Central memory CD4-positive, alpha-beta T cell (primary cell): ENCODE results near the gene INSRR.

Source experiments
- DNase-seq: peaks from one replicate; pipeline ENCODE4 v3.0.0; 2022

INSRR gene

DNA sequence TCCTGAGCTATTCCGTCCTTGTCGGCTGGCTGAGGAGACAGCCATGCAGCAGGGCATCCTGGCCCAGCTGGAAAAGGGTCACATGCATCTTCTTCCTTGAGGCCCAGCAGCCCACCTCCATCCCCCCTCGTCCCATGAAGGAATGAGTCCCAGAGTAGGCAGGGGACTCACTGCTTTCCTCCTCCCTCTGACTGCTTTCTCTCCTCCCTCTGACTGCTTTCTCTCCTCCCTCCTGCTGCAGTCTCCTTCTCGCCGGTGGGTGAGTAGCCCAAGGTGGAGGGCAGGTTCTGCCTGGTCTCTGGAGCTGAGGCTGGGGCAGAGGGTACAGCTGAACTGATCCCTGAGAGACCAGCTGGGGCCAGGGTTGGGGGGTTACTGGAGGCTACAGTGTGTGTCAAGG is 15.2 kb upstream of the INSRR start:
- no peak for DNase-seq

DNA sequence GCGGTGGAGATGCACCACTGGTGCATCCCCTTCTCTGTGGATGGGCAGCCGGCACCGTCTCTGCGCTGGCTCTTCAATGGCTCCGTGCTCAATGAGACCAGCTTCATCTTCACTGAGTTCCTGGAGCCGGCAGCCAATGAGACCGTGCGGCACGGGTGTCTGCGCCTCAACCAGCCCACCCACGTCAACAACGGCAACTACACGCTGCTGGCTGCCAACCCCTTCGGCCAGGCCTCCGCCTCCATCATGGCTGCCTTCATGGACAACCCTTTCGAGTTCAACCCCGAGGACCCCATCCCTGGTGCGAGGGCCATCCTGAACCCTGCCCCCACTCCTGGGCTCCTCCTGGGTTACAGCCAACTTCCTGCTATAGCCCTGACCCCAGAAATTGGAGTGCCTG is 14.7 kb upstream of the INSRR start:
- no peak for DNase-seq

DNA sequence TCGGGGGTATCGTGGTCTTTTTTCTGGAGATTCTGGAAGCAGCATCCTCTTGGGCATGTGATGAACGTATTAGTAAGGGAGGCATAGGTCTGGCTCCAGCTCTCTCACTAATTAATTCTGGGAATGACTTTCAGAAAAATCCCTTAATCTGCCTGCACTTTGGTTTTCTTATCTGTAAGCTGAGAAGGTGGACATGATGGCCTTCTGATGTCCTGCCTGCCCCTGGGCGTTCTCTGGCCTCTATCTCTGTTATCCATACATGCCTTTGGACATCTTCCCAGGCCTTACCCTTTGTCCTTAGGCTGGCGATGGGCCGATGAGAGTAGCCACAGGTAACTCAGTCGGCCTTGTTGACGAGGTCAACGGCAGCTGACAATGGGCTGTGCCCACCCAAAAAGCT is 10.5 kb upstream of the INSRR start:
- DNase-seq = no peak

DNA sequence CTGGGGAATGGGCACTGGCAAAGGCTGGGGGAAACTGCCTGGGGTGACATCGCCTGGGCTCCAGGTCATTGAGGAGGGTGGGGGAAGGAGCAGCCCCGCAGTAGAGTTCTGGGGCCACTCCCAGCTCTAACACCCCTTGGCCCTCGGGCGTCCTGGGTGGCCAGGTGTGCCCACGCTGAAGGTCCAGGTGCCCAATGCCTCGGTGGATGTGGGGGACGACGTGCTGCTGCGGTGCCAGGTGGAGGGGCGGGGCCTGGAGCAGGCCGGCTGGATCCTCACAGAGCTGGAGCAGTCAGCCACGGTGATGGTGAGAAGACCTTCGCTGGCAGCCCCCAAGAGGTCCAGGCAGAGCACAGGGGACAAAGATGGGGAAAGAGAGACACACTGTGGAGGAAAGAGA is 9.4 kb upstream of the INSRR start:
- DNase-seq = no peak

DNA sequence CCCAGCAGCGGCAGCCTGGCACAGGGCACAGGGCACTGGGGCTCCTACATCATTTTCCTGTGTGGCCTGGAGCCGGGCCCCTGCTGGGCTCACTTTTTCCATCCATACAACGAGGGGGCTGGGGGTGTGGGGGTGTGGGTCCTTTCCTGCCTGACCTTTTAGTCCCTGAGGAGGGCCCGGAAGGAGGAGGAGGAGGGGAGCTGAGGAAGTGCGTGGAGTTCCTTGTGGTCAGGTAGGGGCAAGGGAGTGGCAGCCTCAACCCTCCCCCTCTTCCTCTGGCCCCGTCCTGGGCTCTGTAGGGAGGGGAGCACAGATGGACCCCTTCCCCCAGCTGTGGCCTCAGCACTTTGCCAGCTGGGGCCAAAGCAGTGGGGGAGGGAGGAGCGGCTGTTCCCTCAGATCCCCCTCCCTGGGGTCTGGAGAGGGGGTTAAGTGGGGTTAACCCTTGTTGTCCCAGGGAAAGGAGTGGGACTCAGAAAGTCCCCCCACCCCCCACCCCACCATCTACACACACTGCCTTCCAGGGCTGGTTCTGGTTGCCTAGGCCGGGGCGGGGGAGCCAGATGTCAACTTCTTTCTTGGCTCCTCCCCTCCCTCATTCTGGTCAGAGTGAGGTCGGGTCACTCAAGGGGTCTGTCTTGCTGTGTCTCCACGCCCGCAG is 7.5 kb upstream of the INSRR start:
- DNase-seq = no peak

DNA sequence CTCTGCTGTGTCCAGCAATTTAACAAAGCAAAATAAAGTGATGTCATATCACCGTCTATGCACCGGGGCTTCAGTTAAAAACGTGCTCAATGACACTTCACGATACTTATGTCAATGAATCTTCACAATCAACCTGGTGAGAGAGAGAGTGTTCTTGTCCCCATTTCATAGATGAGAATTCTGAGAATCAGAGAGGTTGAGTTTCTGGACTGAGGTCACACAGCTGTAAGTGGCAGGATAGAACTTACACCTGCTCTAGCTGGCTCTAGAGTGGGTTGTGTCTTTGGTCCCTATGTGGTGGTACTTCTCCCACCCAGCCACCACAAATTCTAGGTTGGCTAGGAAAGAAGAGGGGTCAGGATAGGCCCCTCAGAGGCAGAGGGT is 6.9 kb upstream of the INSRR start:
- no peak for DNase-seq

DNA sequence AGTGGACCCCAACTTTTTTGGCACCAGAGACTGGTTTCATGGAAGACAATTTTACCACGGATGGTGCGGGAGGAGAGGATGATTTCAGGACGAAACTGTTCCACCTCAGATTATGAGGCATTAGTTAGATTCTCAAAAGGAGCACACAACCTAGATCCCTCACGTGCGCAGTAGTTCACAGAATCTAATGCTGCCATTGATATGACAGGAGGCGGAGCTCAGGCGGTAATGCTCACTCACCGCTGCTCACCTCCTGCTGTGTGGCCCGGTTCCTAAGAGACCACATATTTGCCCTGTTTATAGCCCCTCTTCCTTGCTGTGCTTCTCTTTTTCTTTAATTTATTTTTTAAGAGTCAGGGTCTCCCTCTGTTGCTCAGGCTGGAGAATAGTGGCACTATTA is 6.3 kb upstream of the INSRR start:
- no peak for DNase-seq

DNA sequence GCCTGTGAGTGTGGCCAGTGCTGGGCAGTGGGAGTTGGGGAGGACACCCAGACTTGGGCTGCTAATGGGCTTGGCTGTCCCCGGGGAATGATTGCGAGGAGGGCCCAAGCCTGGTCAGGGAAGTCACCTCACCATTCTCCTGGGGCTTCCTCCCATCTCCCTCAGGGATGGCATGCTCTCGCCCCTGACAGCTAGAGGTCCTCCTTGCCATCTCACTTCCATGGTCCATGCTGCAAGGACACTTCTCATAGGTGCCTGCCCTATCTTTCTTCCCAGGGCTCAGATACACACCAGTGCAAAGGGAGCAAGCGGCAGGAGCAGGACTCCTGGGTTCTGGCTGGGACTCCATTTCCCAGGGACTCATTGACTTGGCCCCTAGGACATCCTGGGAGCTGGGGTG is 5.9 kb upstream of the INSRR start:
- DNase-seq = no peak

DNA sequence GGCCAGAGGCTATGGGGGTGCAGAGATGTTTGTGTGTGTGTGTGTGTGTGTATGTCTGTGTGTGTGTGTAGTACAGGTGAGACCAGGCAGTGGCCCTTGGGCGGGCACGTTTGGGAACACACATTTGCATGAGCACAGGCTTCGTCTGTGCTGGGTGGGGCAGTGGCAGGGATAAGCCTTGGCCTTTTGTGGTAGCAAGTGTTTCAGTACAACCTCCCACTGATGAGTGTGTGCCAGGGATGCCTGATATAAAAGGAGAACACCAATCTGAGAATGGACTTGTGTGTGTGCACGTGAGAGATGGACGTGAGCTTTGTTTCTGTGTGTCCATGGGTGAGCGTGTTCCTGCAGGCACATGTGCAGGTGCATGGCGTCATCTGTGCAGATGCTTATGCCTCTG is 4.7 kb upstream of the INSRR start:
- no peak for DNase-seq

DNA sequence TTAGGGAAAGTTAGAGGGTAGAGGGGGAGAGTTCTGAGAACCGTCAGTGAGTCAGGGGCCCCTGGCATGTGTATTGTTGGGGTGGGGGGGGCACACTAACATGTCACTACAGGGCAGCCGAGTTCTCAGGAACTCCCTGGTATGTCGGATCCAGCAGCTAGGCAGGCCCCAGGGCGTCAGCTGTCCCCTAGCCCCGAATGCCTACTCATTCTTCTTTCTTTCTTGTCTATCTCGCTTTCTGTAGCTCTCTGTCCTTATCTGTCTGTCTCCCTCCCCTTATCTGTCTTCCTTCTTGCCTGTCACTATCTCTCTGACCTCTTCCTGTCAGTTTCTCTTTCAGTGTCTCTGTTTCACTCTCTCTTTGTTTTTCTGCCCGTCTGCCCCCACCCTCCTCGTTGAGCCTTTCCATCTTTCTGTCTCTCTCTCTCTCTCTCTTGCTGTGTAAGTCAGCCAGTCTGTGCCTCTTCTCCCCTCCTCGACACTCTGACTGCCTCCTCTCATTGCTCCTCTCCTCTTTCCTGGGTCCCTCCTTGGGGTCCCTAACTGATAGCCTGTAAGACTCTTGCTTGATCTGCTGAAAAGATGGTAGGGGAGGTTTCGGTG is 4.2 kb upstream of the INSRR start:
- no peak for DNase-seq

DNA sequence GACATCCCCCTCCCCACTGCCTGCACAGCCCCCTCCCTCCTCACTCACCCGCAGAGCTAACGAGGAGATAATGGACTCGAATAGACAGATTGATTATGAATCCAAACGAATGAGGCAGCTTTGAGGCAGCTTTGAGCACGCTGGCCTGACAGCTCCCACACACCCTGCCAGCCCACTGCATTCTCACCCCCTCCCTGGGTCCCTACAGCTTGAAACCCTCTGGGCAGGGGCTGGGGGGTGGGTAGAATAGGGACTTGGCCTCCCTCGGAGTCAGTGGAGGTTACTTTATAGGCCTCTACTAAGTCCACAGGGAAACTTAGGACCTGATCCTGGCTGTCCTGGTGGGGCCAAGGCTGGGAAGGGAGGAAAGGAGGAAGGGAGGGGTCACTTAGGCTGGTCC is 3.7 kb upstream of the INSRR start:
- DNase-seq = no peak

DNA sequence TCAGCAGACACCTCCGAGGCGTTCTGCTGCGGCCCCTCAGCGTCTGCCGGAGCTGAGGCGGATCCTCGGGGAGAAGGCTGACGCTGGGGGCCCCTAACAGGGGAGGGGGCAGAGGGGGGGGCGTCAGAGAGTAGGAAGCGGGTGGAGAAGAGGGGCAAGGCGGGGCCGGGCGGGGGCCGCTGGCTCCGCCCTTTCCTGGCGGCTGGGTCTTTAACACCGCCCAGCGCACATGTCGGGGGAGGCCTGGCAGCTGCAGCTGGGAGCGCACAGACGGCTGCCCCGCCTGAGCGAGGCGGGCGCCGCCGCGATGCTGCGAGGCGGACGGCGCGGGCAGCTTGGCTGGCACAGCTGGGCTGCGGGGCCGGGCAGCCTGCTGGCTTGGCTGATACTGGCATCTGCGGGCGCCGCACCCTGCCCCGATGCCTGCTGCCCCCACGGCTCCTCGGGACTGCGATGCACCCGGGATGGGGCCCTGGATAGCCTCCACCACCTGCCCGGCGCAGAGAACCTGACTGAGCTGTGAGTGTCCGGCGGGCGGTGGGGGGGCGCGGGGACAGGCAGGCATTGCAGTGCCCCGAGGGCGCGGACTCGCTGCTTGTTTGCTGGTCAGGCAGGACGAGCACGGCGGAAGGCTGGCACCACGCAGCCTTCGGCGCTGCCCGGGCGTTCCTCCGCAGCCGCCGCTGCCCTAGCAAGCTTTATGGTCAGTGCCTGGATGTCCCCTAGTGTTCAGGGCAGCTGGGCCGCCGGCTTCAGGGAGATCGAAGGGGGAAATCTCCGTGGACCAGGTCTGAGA is 1.9 kb upstream of the INSRR start, which contains the start of gene NTRK1:
NTRK1 (plus strand) TSS at position 238 of the 796 bp plus-strand sequence; CDS start at position 308, 70 bp downstream.
- DNase-seq = peak; percentile 39

DNA sequence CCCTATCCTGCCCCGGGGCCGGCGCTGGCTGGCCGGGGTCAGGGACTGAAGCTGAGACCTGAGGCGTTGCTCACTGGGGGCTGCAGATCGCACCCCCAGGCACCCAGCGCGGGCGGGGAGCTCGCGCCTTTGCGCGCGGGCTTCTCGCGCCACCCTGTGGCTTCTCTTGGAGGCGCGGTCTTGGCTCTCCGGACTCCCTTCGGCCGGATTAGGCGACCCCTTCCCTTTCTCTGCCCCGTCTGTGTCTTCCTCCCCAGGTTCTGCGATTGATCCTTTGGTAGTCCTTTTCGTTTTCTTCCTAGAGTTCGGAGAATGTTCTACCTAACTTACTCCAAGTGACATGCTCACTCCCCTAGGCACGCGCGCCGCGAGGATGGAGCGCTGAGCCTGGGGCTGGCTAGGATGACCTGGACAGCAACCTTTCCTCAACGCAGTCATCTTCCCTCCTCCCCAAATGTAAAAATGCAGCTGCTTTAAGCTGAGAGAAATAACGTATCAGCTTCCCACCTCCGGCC is 1.3 kb upstream of the INSRR start:
- DNase-seq = peak; percentile 38

DNA sequence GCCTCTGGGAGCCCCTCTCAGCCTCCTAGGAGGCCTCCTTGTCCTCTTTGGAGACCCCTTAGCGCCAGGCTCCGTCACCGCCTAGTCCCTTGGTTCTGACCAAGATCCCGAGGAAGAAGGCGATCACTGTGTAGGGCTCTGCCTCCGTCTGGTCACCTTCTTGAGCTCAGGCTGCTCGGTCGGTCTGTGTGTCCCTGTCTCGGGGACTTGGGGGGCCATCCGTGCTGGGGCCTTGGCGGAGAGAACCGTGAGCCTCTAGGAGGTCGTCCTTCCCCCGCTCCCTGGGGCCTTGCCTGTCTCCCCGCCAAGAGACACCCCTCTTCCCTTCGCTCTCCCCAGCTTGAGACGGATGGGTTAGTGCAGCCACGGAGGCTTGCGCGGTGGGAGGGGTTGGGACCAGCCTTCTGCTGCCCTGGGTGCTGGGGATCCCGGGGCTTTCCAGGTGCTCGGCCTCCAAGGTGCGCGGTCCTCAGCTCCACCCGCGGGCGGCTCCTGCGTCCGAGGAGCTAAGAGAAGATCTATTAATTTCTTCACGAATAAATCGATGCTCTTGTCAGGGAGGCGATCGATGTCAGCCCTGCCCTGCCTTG is 701 bp upstream of the INSRR start:
- DNase-seq = peak; percentile 5

DNA sequence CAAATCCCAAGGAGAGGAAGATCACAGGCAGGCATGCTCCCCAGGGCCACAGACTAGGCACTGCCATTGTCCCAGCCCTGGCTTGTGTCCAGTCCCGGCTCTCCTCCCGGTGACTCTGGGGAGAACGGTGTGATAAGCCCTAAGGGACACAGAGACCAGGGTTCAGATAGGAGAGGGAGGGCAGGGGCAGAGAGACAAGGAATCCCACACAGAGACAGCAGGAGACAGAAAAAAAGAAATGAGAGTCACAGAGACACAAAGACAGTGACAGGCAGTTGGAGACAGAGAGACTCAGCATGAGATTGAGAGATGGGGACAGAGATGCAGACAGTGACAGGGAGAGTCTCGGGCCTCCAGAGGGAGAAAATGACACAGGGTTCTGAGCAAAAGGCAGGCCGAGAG is 361 bp downstream of the INSRR start:
- DNase-seq = no peak

DNA sequence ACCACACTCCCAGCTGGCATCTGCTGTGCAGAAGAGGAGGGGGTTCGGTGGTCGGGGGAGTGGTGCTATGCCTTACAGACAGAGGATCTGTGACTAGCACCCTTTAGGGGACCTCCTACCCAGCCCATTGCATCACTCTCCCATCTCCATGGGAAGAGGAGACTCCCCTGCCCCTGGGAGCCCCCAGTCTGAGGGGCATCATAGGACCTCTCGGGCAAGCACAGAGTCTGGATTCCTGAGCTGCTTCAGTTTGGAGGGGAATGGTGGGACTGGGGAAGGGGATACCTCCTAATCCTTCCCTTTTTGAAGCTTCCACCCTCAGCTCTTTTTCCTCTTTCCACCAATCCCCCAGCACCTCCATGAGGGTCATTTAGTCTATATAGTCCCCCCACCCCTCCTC is 1.4 kb downstream of the INSRR start:
- DNase-seq = no peak

DNA sequence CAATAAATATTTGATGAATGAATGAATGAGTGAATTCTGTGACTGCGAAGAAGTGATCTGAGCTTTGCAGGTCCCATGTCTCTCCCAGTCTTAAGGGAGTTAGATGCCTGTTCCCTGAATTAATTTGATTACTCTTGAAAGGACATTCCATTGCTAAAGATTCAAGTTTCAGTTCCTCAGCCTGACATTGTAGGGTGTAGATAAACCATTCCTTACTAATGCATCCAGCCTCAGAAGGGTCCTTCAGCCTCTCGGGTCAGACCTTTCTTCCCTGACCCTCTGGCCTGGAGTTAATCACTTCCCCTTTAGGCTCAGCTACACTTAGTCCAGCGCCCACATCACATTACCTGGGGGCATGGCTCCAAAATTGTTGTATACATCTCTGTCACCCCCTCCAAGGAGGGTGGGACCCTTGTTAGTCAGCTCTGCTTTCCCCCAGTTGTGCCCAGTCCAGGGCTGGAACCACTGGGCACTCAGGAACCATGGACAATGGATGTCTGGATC is 2.6 kb downstream of the INSRR start:
- DNase-seq = no peak

DNA sequence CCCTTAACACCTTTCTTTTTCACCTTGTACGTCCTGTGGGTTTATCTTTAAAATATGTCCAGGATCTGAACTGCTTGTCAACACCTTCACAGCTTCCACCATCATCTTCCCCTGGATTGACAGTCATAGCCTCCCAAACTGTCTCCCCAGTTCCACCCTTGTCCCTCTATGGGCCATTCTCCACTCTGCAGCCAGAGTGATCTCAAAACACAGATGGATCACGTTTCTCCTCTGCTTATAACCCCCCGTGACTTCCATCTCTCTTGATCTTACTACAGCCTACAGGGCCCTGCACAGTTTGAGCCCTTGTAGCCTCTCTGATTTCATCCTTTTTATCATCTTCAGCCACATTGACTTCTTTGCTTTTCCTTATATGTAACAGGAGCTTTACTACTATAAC is 4.3 kb downstream of the INSRR start:
- no peak for DNase-seq

DNA sequence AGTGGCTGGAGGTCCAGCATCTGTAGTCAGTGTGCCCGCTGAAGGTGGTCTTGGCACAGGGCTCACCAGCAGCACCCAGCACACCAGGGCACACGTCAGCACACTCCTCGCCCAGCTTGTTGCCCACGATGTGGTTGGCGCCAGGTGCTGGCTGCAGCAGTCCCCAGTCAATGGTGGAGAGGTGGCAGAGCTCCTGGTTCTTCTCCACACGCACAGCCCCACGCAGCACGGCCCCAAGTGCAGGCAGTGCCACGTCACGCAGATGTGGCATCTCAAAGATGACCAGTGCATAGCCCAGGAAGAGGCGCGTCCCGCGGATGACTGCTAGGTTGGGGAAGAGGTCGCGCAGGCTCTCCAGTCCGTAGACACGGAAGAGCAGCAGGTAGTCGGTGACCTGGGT is 5.2 kb downstream of the INSRR start:
- no peak for DNase-seq

DNA sequence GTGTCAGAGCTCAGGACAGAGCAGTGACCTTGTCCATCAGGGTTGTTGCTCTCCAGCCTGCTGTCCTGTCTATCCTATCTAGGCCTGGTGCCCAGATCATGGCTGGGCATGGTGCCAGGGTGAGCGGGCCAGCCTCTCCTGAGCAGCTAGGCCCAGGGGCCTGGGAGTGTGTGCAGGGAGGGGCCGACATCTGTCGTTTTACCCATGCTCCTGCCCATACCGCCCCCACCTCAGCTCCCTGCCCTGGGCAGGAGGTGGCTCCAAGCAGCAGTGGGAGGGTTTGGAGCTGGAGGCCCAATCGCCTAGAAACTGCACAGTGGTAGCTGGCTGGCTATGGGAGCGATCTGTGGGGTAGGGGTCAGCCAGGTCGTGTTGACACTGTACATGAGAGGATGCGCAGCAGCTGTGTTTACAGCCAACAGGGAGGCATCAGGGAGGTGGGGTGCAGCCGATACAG is 6.5 kb downstream of the INSRR start:
- no peak for DNase-seq

DNA sequence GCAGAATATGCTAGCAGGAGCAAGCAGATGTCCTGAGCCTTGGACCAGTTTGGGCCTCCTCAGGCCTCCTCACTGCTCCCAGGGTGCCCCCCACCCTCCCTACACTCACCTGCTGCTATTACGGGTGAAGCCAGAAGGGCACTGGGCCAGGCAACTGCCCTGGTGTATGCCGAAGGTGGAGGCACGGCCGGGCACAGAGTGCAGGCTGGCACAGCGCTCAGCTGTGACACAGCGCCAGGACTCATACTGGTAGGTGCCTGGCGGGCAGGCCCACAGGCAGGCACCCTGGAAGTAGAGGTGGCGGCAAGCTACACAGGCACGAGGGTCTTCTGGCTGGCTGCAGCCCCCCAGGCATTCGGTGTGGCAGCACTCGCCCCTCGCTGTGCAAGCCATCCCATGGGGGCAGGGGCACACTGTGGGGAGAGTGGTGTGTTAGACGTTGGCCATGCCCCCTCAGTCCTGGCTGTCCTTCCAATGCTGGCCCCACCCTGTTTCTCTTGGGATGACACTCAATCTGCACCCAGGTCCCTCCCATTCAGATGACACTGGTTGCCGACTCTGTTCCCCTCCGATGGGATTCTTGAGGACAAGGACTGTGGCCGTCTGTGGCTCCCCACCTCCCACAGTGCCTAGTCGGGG is 7.0 kb downstream of the INSRR start:
- DNase-seq = no peak

DNA sequence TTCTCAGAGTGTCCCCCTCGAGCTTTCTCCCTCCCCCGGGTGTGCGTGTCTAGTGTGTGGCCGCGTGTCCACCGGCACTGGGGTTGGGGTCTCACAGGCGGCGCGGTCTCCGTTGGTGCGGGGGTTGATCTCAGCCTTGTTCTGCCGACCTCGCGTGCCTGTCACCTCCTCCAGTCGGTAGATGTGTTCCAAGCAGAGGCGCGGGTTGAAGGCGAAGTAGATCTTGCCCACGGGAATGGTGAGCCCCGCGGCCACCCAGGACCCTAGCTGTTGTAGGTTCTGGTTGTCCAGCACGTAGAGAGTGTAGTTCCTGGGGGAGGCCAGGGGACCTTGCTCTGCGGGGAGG is 9.8 kb downstream of the INSRR start:
- DNase-seq = no peak
